HG03064 (cell line): ENCODE results near the gene NLRC3.

Experiments used
- ATAC-seq: cut with Tn5 transposase; IDR thresholded peaks from one replicate; pipeline ENCODE4 v1.9.1; 2021; ENCODE audit warnings: low read depth; ENCODE audit not compliant: unreplicated experiment

The NLRC3 gene

GRCh38 chr16:3597676-3598075 is 20.5 kb upstream of the NLRC3 start:
- no peak for ATAC-seq

GRCh38 chr16:3597226-3597625 is 20.0 kb upstream of the NLRC3 start:
- no peak for ATAC-seq

- ATAC-seq: no peak
These were observed 19.1 kb upstream of the NLRC3 start for GRCh38 chr16:3596101-3596861.

- no peak for ATAC-seq
These were observed 18.4 kb upstream of the NLRC3 start for GRCh38 chr16:3595521-3596021.

GRCh38 chr16:3595110-3595486 is 17.9 kb upstream of the NLRC3 start:
- no peak for ATAC-seq

GRCh38 chr16:3594316-3595109 is 17.3 kb upstream of the NLRC3 start:
- no peak for ATAC-seq

GRCh38 chr16:3592559-3592958 is 15.4 kb upstream of the NLRC3 start:
- ATAC-seq: no peak

GRCh38 chr16:3591991-3592390 is 14.8 kb upstream of the NLRC3 start:
- ATAC-seq: no peak

- no peak for ATAC-seq
These were observed 14.2 kb upstream of the NLRC3 start for GRCh38 chr16:3591436-3591803.

- no peak for ATAC-seq
These were observed 13.7 kb upstream of the NLRC3 start for GRCh38 chr16:3590736-3591435.

- no peak for ATAC-seq
These were observed 12.9 kb upstream of the NLRC3 start for GRCh38 chr16:3589991-3590701.

GRCh38 chr16:3589441-3589921 is 12.3 kb upstream of the NLRC3 start:
- ATAC-seq: no peak

- ATAC-seq: no peak
These were observed 11.8 kb upstream of the NLRC3 start for GRCh38 chr16:3589001-3589400.

- ATAC-seq: no peak
These were observed 10.4 kb upstream of the NLRC3 start for GRCh38 chr16:3587547-3588110.

GRCh38 chr16:3584412-3584811 is 7.2 kb upstream of the NLRC3 start:
- no peak for ATAC-seq

- no peak for ATAC-seq
These were observed 6.3 kb upstream of the NLRC3 start for GRCh38 chr16:3583303-3584038.

- no peak for ATAC-seq
These were observed 5.3 kb upstream of the NLRC3 start for GRCh38 chr16:3582276-3583165.

- ATAC-seq: no peak
These were observed 4.2 kb upstream of the NLRC3 start for GRCh38 chr16:3581392-3581791.

- ATAC-seq: no peak
These were observed 3.5 kb upstream of the NLRC3 start for GRCh38 chr16:3580686-3581085.
